ENCODE results near the gene RNASE8.
A peak's percentile ranks its signal among the peaks of the same experiment; 100 is the strongest.
"Not testable (repeated sequence)": the region's sequence is repeated elsewhere in the genome, so short reads cannot be mapped to it uniquely, and the experiment has no call there.

Gene RNASE8, protein sequence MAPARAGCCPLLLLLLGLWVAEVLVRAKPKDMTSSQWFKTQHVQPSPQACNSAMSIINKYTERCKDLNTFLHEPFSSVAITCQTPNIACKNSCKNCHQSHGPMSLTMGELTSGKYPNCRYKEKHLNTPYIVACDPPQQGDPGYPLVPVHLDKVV

DNA sequence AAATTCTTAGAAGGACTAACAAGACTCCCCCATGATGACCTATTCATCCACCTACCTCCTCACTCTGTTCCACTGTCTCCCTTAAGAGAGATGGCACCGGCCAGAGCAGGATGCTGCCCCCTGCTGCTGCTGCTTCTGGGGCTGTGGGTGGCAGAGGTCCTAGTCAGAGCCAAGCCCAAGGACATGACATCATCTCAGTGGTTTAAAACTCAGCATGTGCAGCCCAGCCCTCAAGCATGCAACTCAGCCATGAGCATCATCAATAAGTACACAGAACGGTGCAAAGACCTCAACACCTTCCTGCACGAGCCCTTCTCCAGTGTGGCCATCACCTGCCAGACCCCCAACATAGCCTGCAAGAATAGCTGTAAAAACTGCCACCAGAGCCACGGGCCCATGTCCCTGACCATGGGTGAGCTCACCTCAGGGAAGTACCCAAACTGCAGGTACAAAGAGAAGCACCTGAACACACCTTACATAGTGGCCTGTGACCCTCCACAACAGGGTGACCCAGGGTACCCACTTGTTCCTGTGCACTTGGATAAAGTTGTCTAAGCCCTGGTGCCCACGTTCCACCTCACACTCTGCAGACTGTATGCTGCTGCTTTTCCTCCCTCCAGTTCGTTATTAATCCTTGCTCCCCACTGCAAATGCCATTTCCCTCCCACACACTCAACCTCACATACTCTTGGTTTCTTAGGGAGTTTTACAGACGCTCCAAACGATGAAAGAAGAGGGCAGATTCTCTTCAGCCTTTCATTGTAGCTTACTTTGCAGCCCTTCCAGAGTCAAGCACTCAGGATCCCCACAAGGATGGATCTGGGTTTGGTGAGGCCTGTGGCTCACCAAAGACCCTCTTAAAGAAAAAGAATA, at the start of gene RNASE8:
RNASE8 (plus strand) TSS at position 20 of the 873 bp plus-strand sequence; CDS start at position 91, 71 bp downstream.
- peak; percentile 29 to 47 for DNase-seq

DNA sequence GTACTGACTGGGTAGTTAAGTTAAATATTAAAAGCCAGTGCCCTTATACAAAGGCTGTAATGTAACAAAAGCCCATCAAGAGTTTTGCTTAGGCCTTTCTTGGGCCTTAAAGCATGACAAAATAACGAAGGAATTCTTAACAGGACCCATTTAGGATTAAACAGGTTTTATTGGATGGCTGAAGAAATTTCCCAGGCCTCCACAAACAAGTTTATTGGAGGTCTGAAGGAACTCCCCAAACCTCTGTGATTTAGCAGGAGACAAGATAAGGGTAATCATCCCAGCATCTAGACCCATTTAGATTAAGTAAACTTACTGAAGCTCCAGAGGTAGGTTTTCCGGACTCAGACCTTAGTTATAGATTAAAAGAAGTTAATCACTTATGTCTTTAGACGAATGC, 47.9 kb upstream of the RNASE8 start:
- not testable (repeated sequence) for DNase-seq

DNA sequence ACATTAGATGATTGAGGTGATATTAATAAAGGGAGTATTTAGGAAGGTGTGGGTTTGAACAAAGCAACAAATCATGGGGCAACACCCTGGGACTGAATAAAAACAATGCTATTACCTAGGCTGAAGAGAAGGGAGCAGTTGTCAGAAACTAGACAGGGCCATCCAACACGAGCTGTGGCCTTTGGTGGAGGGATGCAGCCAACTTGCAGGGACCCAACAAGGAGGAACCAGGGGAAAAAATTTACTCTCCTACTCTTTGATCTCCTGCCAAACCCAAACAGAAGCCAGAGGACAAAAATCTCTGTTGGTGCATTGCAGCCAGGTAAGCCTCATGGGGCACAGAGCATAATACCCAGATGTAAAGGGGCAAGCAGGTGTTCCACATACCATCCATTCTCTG, 46.5 kb upstream of the RNASE8 start:
- DNase-seq, result no peak

DNA sequence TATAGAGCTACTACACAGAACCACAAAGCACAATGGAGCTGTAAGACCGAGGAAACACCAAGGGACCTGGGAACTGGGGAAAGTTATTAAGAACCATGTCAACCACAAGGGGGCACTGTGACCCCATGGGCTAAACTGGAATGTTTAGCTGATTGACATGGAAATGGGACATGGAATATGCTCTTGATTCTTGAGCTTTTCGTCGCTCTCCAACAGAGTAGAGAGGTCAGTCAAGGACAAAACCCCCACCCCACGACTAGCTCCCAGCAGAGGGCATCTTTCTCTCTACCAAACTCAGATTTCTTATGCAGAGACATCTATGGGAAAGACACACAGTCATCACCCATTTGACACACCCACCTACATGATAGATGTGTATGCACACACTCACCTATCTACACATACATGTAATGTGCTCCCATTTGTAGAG, 42.8 kb upstream of the RNASE8 start:
- peak; percentile 83 to 84 for DNase-seq

DNA sequence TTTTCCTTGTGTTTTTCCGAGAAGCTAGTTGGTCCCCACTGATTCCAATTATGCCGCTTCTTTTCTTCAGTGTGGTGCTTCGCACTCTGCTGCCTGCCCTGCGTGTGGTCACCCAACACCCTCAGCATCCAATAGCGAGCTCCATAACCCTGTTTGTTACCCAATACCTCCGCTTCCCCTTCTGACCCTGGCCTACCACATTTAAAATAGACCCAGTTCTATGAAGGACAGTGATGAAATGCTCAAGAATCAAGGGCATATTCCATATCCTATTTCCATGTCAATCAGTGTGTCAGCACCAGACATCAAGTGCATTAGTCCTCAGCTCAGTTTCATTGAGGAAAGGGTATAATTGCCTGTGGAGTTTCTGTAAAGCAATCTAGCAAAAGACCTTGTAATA, 42.3 kb upstream of the RNASE8 start:
- no peak for DNase-seq

DNA sequence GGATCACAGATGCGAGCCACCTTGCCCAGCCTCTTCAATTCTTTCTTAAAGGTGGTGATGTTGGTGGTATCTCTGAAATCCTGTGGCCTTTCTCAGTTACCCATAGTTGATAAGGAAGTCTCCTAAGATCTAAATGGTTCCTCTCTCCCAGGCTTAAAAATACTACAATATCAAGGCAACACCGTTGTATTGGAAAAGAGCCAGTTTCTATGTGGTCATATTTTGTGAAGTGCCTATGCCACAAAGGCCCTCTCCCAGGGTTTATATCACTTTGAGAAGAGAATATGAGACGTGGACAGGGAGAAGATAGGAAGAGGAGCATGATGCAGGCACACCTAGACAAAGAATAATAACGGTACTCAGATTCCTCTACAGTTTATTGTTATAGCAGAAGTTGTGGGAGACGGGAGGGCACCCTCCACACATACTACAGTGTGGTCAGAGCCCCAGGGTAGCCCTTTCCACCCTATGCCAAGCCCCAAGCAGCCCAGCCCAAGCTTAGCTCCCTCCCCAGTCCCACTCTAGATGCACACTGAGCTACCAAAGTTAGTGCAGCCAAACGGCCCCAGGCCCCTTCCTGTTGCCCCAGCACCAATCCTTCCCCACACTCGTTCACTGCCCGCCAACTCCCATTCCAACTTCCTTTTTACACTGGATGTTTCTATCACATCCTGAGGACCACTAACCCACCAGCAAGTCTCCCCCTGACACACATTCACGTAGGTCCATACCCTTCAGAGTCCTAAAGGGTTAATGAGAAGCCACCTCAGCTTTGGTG, 41.0 kb upstream of the RNASE8 start:
- DNase-seq, result no peak

DNA sequence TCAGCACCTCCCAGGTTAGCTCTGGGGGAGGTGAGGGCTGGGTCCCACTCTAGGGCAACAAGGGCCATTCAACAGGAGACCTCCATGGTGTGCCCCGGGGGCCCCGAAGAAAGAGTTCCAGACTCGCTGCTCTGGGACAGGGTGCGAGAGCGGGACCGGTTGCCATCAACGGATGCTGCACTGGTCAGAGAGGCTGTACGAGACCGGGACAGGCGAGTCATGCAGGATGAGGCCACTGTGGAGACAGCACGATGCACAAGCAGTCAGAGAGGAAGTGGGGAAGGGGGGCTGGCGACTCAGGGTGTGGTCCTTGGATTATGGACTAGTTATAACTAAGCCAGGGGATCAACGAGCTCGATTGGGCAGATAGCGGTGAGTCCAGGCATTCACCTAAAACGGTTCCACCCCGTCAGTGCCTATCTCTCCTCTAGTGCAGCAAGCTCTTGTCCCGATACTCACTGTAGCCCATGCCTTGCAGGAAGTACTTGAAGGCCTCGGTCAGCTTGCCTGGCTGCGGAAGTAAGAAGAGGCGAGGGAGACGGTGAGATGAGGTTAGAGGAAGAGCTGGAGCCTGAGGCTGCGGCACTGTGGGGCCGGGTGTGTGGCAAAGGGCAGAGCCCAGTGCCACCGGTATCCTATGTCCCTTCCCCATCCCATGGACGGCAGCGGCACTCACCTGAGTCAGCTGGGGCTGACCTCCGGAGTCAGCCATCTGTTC, 39.9 kb upstream of the RNASE8 start:
- DNase-seq, result no peak

DNA sequence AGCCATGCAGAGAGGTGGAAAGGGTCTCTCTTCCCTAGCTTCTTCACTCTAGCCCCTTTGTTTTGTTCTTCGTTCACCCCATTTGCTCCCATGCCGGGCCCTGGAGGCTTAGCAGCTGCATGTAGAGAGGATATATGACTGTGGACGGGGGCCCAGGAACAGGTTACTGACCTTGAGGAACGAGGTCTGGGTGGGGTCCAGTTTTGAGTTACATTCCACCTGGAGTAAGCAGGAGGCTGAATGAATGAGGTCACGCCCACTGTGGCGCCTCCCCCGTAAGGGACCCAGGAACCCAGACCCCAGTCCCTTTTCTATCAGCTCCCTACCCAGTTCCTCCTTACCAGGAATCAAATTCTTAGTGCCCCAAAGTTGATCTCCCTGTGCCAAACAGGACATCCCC, 39.3 kb upstream of the RNASE8 start:
- DNase-seq, result no peak

DNA sequence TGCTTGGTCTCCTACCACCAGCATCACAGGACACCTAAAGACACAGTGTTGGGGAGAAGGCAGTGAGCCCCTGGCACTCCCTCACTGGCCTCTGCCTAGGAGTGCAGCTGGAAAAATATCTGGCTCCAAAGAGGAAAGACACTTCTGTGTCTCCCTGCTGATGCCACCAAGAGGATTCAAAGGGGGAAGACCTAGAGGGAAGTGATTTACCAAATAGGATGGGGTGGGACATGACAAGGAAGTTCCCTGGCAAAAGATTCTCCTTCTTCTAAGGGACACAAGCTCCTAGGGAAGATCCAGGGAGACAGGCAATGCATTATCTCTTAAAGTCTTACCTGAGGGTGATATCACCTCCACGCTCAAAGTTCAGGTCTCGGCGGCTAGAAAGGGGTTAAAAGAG, 38.8 kb upstream of the RNASE8 start:
- DNase-seq, result no peak

DNA sequence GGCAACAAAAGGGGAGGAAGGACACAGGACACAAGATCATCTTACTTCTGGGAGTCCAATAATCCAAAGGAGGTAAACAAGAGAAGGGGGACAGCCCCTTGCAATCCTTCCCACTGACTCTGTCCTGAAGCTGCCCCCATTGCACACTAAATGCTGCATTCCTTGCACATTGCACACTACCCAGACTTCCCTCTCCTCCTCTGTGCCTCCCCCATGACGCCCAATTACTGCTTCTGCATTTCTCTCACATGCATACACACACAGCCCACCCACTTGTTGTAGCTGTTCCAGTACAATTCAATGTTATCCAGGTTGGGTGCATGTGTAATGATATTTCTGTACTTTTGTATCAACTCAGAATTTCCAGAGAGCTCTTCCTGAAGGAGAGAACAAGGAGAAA, 38.3 kb upstream of the RNASE8 start:
- no peak for DNase-seq

DNA sequence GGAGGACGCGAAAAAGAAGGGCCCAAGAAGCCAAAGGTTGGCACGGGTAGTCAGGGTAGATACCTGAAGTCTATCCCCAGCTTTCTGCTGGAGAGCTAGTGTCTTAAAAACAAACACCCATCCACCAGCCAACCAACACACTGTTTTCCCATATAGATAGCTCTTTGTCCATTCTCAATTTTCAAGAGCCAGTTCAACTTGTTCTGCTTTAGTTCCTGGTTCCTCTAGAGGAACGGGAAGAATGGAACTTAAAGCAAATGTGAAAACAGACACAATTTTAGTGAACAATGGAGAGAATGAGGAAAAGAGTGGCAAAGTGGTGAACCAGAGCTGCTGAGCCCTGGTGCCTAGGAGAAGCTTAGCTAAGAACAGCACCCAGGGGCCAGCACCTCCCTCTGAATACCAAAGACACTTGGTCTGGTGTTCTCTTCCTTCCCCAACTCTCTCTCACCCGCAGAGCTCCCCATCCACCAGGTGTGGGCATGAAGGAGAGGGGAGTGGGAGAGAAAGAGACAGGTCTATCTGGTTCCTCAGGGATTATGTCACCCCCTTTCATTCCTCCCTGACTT, 36.6 kb upstream of the RNASE8 start:
- no peak for DNase-seq

DNA sequence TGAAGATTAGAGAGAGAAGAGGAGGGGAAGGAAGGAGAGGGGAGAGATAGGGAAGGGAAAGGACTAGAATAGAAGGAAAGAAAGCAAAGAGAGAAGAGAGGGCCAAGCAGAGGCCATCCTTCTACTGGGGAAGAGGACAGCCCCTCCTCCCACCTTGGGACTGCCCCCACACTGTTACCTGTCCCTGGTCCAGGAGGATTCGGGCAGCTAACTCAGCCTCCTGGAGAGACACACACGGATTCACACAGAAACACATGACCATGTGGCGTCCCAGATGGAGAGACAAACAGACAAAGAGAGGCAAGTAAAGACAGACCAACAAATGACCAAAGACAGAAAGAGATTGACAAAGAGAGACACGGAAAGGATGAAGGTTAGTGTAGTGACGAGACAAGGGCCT, 34.9 kb upstream of the RNASE8 start:
- DNase-seq, result no peak

DNA sequence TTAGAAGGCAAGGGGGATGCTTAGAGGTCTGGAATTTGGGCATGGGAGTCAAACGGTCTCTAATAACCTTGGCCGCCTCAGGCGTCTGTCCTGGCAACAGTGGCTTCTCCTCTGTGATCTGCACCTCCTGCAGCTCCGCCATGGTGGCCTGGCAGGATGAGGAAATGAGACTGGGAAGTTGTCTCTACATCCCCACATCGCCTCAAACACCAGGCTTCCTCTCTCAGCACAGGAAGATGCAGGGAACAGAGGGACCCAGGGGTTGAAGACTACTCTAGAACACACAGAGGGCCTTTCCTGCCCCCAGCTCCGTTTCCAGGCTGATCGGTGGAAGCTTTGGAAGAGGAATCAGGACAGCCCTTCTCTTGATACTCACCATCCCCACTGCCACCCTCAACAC, 34.4 kb upstream of the RNASE8 start:
- no peak for DNase-seq

DNA sequence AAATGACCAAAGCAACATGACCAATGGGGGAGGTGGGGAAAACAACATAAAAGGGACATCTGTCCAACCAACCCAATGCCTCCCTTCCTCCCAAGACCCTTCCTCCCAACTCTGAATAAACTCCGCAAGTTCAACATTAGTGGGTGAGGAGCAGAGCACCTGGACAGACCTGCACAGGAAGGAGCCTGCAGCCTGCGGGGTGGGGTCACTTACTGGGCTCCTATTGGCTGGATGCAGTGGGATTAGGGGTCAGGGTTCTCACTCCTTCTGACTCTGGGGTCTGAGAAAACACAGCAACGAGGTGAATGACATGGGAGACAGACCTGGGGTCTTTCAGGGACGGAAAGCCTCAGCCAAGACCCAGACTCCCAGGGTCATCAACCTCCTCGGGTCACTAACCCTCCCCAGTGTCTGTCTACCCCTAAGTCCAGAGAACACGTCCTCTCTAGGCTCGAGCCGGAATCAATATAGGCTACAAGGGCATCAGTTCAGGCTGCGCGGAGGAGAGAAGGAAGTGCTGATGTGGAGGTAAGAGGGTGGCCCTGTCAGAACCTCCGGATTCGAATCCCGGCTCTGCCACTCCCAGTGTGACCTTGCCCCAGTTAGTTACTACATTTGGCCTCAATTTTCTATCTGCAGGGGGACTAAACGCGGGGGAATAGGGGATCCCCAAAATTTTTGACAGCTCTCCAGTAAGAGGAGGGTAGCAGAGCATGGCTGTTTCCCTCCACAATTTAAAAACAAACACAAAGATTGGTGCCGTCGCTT, 33.6 kb upstream of the RNASE8 start:
- DNase-seq, result peak in 1 of 2 experiments; percentile 35

DNA sequence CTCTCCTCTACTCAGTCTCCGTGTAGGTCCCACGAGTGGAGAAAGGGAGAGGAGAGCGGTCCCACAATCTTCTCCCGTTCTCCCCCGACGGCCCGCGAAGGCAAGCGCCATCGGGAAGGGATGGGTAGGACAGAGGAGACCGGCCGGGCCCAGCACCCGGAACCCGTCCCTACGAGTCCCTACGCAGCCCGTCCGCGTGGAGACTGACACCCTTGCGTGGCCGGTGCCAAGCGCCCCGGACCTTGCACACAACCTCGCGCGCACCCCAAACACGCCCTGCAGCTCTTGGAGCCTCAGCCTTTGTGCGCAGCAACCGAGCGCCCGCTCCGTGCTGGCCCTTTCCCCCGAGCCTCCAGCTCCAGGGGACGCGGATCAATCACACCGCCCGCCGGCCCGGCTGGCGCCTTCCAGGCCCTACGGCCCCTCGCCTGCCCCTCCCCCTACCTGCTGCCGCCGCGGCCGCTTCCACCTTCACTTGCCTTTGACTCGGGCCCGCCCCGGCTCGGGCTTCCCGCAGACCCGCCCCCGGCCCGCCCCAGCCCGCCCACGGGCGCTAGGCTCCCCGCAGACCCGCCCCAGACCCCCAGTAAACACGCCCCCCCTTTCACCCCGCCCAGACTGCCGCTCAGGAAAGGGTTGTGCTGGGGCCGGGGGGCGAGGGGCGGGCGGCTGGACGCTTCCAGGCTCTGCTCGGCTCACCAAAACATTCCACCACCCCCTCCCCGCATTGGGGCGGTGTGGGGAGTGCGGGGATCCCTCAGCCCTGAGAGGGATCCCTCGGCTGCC, 32.8 kb upstream of the RNASE8 start, which contains the start of gene NDRG2:
NDRG2 (minus strand) TSS at position 477 of the 786 bp plus-strand sequence. CDS start 1,746 bp downstream, outside the sequence.
- DNase-seq, result peak; percentile 59 to 71

DNA sequence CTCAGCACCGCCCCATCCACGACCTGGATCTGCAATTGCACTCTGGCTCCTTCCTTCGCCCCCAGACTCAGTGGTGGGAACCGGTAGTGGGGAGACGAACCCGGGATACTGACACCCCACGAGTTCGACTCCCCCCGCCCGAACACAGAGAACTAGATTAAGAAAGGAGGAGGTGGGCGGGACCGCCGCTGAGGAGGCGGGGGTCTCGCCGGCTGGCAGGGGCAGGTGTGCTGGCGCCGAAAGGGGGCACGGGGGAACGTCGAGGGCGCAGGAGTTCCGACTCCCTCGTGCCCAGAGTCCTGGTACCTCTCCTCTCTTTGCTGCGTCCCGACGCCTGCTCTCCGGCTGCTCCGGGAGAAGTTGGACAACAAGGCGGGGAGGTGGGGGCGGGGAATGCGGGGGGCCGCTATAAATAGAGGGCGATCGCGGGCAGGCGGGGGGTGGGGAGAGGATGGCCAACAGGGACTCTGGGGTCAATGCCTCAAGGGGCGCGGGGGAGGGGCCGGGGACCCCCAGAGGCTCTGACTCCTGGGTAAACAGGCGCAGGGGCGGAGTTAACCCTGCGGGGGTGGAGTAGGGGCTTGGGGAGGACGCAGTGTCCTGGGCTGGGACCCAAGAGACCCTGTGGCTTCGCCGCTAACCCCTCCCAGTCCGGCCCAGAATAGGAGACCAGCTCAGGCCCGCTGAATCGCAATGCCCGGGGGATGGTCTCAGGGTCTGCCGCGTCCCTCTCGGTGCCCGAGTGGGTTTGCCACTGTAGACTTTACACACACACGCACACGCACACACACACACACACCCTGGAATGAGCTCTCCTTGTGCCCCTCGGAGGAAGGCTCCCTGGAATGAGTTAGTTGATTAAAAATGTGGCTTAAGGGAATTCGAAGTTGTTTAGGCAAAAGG, 32.0 kb upstream of the RNASE8 start:
- DNase-seq, result no peak

DNA sequence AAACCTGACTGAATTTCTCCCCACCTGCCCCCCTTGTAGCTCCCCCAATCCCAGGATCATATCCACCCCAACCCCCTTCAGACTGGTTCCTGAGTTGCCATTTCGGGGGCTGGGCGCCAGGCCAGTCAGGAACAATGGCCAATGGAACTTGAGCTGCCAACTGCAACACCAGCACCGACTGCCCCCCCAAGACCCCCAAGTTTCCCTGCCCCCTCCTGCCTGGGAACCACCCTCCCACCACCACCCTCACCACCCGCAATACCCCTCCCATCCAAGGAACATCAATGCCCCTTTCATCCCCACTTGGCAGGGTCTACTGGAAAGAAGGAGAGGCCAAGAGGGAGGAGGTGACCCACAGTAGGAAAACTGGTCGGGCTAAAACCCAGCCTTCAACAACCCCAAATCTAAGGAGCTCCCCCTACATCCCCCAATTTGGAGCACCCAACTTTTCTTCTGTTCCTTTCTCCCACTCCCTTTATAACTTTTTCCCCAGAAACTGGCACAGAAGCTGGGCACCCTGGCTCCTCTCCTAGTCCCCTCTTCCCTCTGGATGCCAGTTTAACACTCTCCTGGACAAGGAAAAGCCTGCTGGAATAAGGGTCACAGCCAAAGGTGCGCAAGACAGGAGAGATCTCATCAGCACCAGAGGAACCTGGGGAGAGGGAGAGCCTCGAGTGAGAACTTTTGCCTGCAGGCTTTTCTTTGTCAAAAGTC, 31.2 kb upstream of the RNASE8 start:
- no peak for DNase-seq

DNA sequence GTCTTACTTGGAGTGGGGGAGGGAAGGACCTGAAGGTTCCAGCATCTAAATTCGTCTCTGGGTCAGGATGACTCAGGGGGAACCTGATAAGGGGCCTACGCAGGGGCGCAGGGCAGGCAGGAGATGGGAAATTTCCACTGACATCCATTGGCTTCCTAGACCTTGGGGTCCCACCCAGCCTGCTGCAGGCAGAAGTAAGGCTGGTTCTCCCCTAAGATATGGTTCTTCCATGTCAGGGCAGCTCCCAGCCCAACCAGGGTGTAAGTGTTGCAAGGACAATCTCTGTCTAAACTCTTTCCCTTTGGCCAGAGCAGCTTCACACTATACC, 30.7 kb upstream of the RNASE8 start:
- no peak for DNase-seq

DNA sequence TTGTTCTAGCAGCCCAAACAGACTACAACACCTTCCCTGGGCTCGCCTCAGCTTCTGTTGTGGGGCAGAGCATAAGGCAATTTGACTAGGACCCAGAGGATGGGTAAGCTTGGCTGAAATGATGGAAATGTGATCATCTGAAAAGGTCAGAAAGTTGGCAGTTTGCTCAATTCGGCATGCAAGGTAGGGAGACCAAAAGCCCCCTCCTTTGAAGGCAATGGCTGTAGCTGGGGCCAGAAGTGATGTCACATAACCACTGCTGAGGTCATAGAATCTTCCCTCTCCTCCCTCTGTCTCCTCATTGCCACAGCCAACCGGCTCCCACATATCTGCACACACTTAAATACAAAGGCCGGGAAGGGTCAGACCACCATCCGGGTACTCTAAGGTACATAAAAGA, 27.7 kb upstream of the RNASE8 start, which contains the start of gene TPPP2:
TPPP2 (plus strand) TSS at position 301 of the 400 bp plus-strand sequence. CDS start 365 bp downstream, outside the sequence.
- no peak for DNase-seq
